ENCODE results near the gene FLYWCH1. TPM values are rescaled to one million over a fixed set of nuclear protein-coding genes. Genes with fewer than 3 reads are reported as not detected.

Gene FLYWCH1
- total RNA-seq, 1 experiment from 2014 or later: 32.6 TPM

DNA sequence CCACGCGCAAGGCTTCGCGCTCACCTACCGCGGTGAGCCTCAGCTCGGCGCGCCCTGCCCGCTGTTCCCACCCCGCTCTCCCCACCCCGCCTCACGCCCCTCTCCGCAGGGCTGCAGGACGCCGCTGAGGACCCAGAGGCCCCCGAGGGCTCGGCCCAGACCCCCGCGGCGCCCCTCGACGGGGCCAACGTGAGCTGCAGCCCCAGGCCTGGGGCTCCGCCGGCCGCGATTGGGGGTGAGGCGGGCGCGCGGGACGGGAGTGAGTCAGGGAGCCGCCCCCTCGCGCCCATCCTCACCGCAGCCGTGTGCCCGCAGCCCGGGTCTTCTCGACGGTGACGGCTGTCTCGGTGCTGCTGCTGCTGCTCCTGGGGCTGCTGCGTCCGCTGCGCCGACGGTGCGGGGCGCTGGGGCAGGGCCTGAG lies 55.5 kb downstream of the FLYWCH1 start:
- ChIA-PET CTCF (interaction anchor here (0.6 to 1.8 kb wide), 10 partner anchors 15 to 268 kb away, joined by 3 to 17 read pairs (median 5); partner anchors contain the start of genes TNFRSF12A and ZNF200), POLR2A (interaction anchor here (1.0 to 1.6 kb wide), 3 partner anchors 41 to 61 kb away, joined by 3 to 5 read pairs (median 4); no protein-coding TSS in a partner anchor)
- TF ChIP-seq TP53 (CRISPR knock-in tag; IDR thresholded peaks at IDR 0.05): no peak
- TF ChIP-seq, protein P1, sequence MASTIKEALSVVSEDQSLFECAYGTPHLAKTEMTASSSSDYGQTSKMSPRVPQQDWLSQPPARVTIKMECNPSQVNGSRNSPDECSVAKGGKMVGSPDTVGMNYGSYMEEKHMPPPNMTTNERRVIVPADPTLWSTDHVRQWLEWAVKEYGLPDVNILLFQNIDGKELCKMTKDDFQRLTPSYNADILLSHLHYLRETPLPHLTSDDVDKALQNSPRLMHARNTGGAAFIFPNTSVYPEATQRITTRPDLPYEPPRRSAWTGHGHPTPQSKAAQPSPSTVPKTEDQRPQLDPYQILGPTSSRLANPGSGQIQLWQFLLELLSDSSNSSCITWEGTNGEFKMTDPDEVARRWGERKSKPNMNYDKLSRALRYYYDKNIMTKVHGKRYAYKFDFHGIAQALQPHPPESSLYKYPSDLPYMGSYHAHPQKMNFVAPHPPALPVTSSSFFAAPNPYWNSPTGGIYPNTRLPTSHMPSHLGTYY (CRISPR knock-in tag; IDR thresholded peaks at IDR 0.05): no peak
- TF ChIP-seq, protein P2, sequence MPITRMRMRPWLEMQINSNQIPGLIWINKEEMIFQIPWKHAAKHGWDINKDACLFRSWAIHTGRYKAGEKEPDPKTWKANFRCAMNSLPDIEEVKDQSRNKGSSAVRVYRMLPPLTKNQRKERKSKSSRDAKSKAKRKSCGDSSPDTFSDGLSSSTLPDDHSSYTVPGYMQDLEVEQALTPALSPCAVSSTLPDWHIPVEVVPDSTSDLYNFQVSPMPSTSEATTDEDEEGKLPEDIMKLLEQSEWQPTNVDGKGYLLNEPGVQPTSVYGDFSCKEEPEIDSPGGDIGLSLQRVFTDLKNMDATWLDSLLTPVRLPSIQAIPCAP (CRISPR knock-in tag; IDR thresholded peaks at IDR 0.05): no peak
- no peak for TF ChIP-seq EMX1 (CRISPR knock-in tag; IDR thresholded peaks at IDR 0.05)
- TF ChIP-seq ZNF263 (CRISPR knock-in tag; IDR thresholded peaks at IDR 0.05; ENCODE audit: low read depth): no peak
- H3K27ac Mint-ChIP-seq: no peak overlapping the region
- H3K9me3 Mint-ChIP-seq: no peaks in the 10 kb centered on the region
- ATAC-seq (no peak), DNase-seq (ENCODE audit: low spot score) (no peak)
- H3K36me3 Mint-ChIP-seq: peaks cover 3% of the 10 kb centered on the region; the same call in 1 of the 2 replicates
- peaks cover 28% of the 10 kb centered on the region for H3K4me1 Mint-ChIP-seq
- peaks cover 38% of the 10 kb centered on the region for H3K27me3 Mint-ChIP-seq (ENCODE audit: low read depth)
- H3K4me3 Mint-ChIP-seq: no peak overlapping the region

DNA sequence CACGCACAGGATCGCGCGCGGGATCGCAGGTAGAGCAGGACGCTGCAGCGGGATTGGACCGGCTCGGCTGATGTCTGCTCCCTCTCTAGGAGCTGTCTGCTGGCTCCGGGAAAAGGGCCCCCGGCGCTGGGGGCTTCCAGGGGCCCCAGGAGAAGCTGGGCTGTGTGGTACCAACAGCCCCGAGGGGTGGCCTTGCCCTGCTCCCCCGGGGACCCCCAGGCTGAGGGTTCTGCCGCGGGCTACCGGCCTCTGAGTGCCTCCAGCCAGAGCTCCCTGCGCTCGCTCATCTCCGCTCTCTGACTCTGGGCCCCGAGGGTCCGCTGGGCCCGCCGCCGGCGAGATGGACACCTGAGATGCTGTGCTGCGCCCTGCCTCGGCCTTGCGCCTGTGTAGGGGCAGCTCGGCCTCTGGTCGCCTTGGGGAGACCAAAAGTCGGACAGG lies 56.0 kb downstream of the FLYWCH1 start:
- H3K4me3 Mint-ChIP-seq: peak overlapping the region; percentile 66
- H3K27me3 Mint-ChIP-seq (ENCODE audit: low read depth): peaks cover 35% of the 10 kb centered on the region
- peaks cover 9% of the 10 kb centered on the region; the same call in 1 of the 2 replicates for H3K36me3 Mint-ChIP-seq
- ATAC-seq: no peak
- CTCF ChIA-PET: interaction anchor here (0.6 to 1.8 kb wide), 8 partner anchors 14 to 267 kb away, joined by 3 to 17 read pairs (median 5); partner anchors contain the start of genes TNFRSF12A and ZNF200
- H3K27ac Mint-ChIP-seq: no peak overlapping the region
- H3K4me1 Mint-ChIP-seq: peaks cover 29% of the 10 kb centered on the region
- POLR2A ChIA-PET: interaction anchor here (0.8 to 1.6 kb wide), 3 partner anchors 23 to 55 kb away, joined by 3 to 4 read pairs (median 3); no protein-coding TSS in a partner anchor
- DNase-seq (ENCODE audit: low spot score): no peak
- TF ChIP-seq, protein P3, sequence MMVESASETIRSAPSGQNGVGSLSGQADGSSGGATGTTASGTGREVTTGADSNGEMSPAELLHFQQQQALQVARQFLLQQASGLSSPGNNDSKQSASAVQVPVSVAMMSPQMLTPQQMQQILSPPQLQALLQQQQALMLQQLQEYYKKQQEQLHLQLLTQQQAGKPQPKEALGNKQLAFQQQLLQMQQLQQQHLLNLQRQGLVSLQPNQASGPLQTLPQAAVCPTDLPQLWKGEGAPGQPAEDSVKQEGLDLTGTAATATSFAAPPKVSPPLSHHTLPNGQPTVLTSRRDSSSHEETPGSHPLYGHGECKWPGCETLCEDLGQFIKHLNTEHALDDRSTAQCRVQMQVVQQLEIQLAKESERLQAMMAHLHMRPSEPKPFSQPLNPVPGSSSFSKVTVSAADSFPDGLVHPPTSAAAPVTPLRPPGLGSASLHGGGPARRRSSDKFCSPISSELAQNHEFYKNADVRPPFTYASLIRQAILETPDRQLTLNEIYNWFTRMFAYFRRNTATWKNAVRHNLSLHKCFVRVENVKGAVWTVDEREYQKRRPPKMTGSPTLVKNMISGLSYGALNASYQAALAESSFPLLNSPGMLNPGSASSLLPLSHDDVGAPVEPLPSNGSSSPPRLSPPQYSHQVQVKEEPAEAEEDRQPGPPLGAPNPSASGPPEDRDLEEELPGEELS (CRISPR knock-in tag; IDR thresholded peaks at IDR 0.05): no peak
- no peak for TF ChIP-seq CREB1 (CRISPR knock-in tag; IDR thresholded peaks at IDR 0.05)
- no peak for TF ChIP-seq NR2C2 (CRISPR knock-in tag; IDR thresholded peaks at IDR 0.05)
- TF ChIP-seq, protein P4, sequence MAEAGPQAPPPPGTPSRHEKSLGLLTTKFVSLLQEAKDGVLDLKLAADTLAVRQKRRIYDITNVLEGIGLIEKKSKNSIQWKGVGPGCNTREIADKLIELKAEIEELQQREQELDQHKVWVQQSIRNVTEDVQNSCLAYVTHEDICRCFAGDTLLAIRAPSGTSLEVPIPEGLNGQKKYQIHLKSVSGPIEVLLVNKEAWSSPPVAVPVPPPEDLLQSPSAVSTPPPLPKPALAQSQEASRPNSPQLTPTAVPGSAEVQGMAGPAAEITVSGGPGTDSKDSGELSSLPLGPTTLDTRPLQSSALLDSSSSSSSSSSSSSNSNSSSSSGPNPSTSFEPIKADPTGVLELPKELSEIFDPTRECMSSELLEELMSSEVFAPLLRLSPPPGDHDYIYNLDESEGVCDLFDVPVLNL (CRISPR knock-in tag; IDR thresholded peaks at IDR 0.05; ENCODE audit: borderline replicate concordance, low read depth): no peak
- no peak for TF ChIP-seq HMGA2 (CRISPR knock-in tag; IDR thresholded peaks at IDR 0.05)
- TF ChIP-seq NFATC4 (CRISPR knock-in tag; IDR thresholded peaks at IDR 0.05): no peak
- no peak for TF ChIP-seq TCF7 (CRISPR knock-in tag; IDR thresholded peaks at IDR 0.05; ENCODE audit: low read depth)
- no peaks in the 10 kb centered on the region for H3K9me3 Mint-ChIP-seq

DNA sequence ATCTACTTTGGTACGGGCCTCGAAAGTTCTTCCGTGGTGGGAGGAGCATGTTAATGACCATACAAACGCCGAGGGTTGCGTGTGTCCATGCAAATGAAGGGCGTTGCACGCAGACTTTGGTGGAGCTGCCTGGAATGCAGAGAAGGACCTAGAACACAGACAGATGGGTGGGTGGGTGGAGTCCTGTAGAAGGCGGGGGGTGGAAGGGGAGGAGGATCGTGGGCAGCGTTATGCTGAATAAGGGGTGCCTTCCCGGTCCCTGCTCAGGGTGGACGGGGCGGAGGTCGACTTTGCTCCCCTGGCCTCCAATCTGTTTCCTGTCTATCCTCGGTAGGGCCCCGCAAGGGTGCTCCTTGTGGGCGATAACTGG lies 56.6 kb downstream of the FLYWCH1 start:
- CTCF ChIA-PET: interaction anchor here (1.3 to 1.8 kb wide), 2 partner anchors 14 to 52 kb away, joined by 7 to 17 read pairs; partner anchors contain the start of gene TNFRSF12A
- H3K36me3 Mint-ChIP-seq: peaks cover 9% of the 10 kb centered on the region; the same call in 1 of the 2 replicates
- H3K4me3 Mint-ChIP-seq: peak overlapping the region; percentile 66
- no peak for DNase-seq (ENCODE audit: low spot score)
- H3K4me1 Mint-ChIP-seq: peaks cover 27% of the 10 kb centered on the region
- no peak overlapping the region for H3K27ac Mint-ChIP-seq
- H3K9me3 Mint-ChIP-seq: no peaks in the 10 kb centered on the region
- peaks cover 33% of the 10 kb centered on the region for H3K27me3 Mint-ChIP-seq (ENCODE audit: low read depth)
- POLR2A ChIA-PET: interaction anchor here (0.8 kb wide), 1 partner anchor 22 kb away, joined by 3 read pairs; no protein-coding TSS in a partner anchor
- ATAC-seq: no peak
- no peak for TF ChIP-seq SMAD4 (CRISPR knock-in tag; IDR thresholded peaks at IDR 0.05)
- TF ChIP-seq, protein P5, sequence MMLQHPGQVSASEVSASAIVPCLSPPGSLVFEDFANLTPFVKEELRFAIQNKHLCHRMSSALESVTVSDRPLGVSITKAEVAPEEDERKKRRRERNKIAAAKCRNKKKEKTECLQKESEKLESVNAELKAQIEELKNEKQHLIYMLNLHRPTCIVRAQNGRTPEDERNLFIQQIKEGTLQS (CRISPR knock-in tag; conservative IDR thresholded peaks at IDR 0.05): no peak
- no peak for TF ChIP-seq ZNF232 (CRISPR knock-in tag; IDR thresholded peaks at IDR 0.05)
- no peak for TF ChIP-seq ZNF121 (CRISPR knock-in tag; IDR thresholded peaks at IDR 0.05)
- TF ChIP-seq MXD4 (CRISPR knock-in tag; IDR thresholded peaks at IDR 0.05; ENCODE audit: borderline replicate concordance): no peak
- TF ChIP-seq, protein P6, sequence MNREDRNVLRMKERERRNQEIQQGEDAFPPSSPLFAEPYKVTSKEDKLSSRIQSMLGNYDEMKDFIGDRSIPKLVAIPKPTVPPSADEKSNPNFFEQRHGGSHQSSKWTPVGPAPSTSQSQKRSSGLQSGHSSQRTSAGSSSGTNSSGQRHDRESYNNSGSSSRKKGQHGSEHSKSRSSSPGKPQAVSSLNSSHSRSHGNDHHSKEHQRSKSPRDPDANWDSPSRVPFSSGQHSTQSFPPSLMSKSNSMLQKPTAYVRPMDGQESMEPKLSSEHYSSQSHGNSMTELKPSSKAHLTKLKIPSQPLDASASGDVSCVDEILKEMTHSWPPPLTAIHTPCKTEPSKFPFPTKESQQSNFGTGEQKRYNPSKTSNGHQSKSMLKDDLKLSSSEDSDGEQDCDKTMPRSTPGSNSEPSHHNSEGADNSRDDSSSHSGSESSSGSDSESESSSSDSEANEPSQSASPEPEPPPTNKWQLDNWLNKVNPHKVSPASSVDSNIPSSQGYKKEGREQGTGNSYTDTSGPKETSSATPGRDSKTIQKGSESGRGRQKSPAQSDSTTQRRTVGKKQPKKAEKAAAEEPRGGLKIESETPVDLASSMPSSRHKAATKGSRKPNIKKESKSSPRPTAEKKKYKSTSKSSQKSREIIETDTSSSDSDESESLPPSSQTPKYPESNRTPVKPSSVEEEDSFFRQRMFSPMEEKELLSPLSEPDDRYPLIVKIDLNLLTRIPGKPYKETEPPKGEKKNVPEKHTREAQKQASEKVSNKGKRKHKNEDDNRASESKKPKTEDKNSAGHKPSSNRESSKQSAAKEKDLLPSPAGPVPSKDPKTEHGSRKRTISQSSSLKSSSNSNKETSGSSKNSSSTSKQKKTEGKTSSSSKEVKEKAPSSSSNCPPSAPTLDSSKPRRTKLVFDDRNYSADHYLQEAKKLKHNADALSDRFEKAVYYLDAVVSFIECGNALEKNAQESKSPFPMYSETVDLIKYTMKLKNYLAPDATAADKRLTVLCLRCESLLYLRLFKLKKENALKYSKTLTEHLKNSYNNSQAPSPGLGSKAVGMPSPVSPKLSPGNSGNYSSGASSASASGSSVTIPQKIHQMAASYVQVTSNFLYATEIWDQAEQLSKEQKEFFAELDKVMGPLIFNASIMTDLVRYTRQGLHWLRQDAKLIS (CRISPR knock-in tag; IDR thresholded peaks at IDR 0.05; ENCODE audit: borderline replicate concordance): no peak
- TF ChIP-seq, protein P7, sequence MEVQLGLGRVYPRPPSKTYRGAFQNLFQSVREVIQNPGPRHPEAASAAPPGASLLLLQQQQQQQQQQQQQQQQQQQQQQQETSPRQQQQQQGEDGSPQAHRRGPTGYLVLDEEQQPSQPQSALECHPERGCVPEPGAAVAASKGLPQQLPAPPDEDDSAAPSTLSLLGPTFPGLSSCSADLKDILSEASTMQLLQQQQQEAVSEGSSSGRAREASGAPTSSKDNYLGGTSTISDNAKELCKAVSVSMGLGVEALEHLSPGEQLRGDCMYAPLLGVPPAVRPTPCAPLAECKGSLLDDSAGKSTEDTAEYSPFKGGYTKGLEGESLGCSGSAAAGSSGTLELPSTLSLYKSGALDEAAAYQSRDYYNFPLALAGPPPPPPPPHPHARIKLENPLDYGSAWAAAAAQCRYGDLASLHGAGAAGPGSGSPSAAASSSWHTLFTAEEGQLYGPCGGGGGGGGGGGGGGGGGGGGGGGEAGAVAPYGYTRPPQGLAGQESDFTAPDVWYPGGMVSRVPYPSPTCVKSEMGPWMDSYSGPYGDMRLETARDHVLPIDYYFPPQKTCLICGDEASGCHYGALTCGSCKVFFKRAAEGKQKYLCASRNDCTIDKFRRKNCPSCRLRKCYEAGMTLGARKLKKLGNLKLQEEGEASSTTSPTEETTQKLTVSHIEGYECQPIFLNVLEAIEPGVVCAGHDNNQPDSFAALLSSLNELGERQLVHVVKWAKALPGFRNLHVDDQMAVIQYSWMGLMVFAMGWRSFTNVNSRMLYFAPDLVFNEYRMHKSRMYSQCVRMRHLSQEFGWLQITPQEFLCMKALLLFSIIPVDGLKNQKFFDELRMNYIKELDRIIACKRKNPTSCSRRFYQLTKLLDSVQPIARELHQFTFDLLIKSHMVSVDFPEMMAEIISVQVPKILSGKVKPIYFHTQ (CRISPR knock-in tag; IDR thresholded peaks at IDR 0.05): no peak

All from WTC11 (cell line).